ENCODE measurements around the gene NUP85.
"Not testable (repeated sequence)": the region's sequence is repeated elsewhere in the genome, so short reads cannot be mapped to it uniquely, and the experiment has no call there.

NUP85 gene, protein sequence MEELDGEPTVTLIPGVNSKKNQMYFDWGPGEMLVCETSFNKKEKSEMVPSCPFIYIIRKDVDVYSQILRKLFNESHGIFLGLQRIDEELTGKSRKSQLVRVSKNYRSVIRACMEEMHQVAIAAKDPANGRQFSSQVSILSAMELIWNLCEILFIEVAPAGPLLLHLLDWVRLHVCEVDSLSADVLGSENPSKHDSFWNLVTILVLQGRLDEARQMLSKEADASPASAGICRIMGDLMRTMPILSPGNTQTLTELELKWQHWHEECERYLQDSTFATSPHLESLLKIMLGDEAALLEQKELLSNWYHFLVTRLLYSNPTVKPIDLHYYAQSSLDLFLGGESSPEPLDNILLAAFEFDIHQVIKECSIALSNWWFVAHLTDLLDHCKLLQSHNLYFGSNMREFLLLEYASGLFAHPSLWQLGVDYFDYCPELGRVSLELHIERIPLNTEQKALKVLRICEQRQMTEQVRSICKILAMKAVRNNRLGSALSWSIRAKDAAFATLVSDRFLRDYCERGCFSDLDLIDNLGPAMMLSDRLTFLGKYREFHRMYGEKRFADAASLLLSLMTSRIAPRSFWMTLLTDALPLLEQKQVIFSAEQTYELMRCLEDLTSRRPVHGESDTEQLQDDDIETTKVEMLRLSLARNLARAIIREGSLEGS

GRCh38 chr17:75205037-75205792, at the start of gene NUP85:
TSS of gene NUP85 (plus strand) at chr17:75205679. CDS start at chr17:75205762, 83 bp downstream.
- DNase-seq, result peak; percentile 95

- not testable (repeated sequence) for DNase-seq
Measured at GRCh38 chr17:75158480-75158879, 47.0 kb upstream of the NUP85 start.

DNA sequence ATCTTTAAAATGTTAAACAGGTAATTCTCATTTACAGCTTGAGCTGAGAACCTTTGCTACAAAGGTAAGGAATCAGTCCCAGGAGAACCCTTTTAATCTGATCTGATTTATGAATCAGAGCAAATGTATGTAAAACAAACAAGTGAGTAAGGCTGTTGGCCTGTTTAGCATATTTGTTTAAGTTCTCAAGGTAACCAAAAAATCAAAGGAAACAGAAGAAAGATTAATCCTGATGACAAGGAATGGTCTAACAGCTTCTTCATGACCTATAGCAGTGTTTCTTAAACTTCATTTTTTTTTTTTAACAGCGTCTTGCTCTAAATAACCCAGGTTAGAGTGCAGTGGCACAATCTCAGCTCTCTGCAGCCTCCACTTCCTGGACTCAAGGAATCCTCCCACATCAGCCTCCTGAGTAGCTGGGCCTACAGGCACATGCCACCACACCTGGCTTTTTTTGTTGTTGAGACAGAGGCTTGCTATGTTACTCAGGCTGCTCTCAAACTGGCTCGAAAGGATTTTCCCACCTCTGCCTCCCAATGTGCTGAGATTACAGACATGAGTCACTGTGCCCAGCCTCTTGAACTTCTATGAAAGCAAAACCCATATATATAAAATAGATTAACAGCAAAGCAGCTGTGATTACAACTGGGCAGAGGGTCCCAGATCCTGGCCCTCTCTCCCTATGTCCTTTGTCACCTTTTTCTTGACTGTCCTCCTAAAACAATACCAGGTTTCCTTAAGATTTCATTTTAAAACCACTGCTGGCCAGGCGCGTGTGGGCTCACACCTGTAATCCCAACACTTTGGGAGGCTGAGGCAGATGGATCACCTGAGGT, 46.1 kb upstream of the NUP85 start:
- no peak for DNase-seq

- no peak for DNase-seq
Measured at GRCh38 chr17:75160211-75160610, 45.3 kb upstream of the NUP85 start.

DNA sequence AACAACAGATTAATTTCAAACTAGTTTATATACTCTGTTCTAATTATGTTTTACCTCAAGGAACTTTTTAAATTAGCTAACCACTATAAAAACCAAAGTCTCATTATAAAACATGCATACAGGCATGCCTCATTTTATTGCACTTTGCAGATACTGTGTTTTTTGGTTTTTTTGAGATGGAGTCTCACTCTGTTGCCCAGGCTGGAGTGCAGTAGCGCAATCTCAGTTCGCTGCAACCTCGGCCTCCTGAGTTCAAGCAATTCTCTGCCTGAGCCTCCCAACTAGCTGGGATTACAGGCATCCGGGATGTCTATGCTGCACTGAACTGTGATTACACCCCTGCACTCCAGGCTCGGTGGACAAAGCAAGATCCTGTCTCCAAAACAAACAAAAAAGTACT, 42.4 kb upstream of the NUP85 start:
- DNase-seq, result no peak

GRCh38 chr17:75164606-75165005, 40.9 kb upstream of the NUP85 start:
- DNase-seq, result not testable (repeated sequence)

DNA sequence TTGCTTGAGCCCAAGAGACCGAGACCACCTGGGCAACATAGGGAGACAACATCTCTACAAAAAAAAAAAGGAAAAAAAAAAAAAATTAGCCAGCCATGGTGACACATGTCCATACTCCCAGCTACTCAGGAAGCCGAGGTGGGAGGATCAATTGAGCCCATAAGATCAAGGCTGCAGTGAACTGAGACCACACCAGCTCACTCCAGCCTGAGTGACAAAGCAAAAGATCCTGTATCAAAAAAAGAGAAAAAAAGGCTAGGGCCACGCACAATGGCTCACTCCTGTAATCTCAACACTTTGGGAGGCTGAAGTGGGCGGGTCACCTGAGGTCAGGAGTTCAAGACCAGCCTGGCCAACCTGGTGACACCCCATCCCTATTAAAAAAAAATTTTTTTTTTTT, 36.5 kb upstream of the NUP85 start:
- no peak for DNase-seq

- no peak for DNase-seq
Measured at GRCh38 chr17:75173526-75173925, 32.0 kb upstream of the NUP85 start.

GRCh38 chr17:75174996-75175395, 30.5 kb upstream of the NUP85 start:
- no peak for DNase-seq

GRCh38 chr17:75176625-75177024, 28.9 kb upstream of the NUP85 start:
- no peak for DNase-seq

GRCh38 chr17:75178453-75178852, 27.0 kb upstream of the NUP85 start:
- DNase-seq, result no peak

DNA sequence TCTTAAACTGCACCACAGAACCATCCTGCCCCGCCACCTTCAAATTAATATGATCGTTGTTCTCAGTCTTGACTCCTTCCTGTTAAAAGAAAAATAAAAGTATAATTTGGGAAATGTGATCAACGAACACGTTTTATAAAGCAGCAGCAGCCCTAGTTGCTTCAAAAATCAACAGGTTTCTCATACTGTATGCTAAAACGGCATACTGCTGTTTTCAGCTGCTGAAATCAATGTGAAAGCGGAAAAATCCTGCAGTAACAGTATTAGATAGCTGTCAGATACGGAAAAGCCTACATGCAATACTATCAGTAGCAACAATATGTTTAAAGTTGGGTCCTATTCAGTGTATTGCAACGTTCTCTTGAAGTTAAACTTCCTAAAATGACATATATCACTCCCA, 24.4 kb upstream of the NUP85 start:
- no peak for DNase-seq

DNA sequence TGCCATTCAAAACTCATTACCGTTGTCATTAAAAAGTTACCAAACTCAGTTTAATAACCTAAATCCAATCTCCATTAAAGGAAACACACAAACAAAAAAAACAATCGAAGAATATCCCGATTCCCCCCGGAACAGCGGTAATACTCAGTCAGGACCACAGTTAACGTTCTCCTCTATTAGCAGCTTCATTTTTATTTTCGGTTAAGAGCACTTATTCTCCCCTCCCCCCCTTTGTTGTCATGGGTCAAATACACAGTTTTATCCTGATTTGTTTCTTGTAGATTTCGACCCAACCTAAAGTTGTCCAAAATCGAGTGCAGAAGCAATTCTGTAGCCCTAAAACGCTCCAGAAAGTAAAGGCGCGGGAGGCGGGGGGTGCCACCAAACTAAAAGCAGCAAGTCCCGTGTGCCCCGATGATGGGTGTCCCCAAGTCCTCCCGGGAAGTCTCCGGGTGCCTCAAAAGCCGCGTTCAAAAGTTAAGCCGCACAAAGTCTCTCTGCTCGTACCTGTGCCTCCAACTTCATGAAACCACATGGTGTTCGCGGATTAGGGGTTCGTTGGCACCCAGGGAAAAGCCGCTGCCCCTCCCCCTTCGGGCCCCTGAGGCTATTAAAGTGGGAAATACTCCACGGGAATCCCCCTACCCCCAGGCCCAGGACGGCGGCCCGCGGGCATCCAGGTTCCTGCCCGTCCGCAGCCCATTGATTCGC, 23.7 kb upstream of the NUP85 start:
- DNase-seq, result no peak

DNA sequence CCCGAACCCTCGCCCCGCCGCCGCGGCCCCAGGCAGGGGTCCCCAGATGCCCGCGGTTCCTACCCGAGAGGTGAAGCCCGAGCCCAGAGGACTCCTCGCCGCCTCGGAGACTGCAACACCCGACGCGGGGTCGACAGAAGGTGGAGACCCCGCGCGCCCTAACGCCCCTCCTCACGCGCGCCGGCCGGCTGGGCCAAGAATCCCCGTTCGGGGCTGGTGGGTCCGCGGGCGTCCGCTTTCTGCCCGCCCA, 23.2 kb upstream of the NUP85 start:
- DNase-seq, result no peak

- peak; percentile 90 for DNase-seq
Measured at GRCh38 chr17:75182569-75183436, 22.7 kb upstream of the NUP85 start, which contains the start of gene SUMO2. TSS of gene SUMO2 (minus strand) at chr17:75182959. CDS start at chr17:75182834, 125 bp downstream.

- no peak for DNase-seq
Measured at GRCh38 chr17:75183999-75184884, 21.2 kb upstream of the NUP85 start.

GRCh38 chr17:75188614-75189013, 16.9 kb upstream of the NUP85 start:
- DNase-seq, result no peak

- no peak for DNase-seq
Measured at GRCh38 chr17:75191584-75191983, 13.9 kb upstream of the NUP85 start.

- DNase-seq, result no peak
Measured at GRCh38 chr17:75194879-75195278, 10.6 kb upstream of the NUP85 start.
